ENCODE data around the gene CASP1.

DNA sequence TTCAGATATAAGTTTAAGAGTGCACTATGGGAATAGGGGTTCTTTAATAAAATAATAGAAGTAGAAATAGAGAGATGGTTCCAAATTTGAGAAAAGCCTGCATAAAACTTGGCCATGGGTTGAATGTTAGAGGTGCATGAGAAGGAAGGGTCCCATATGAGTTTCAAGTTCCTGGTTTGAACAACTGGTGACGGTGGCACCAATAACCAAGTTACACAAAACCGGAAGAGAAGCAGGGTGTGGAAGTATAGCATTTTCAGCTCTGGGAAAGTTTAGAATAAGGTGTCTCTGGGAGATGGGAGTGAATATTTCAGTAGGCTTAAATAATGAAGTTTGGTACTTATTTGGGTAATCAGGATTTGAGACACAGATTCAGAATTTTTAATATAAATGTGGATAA lies 2.4 kb downstream of the CASP1 start:
- no peak for TF ChIP-seq GATA2 (IDR thresholded peaks at IDR 0.05; ENCODE audit: low read depth, low read length)
- no peak for TF ChIP-seq GATA3 (IDR thresholded peaks at IDR 0.05; ENCODE audit: low read depth, low read length)
